IMR-90 (cell line): ENCODE measurements around the gene MMP2. TPM values are rescaled to one million over a fixed set of nuclear protein-coding genes. Genes with fewer than 3 reads are reported as not detected.

Experiments
- ATAC-seq: fragments of 200-7000 bp; cut with Tn5 transposase; 2 replicates; pipeline ENCODE4 v1.9.1; 2020; ENCODE audit warnings: low read depth, mild to moderate bottlenecking, moderate library complexity
- BruUV-seq: library from RNA; stranded (reverse); fragments of 400-500 nt; replicated peaks from 2 replicates; lab custom pipeline; 2021; lab: Mats Ljungman, UMichigan
- CTCF ChIA-PET: fragments of 300-600 bp; formaldehyde crosslinking; extraction: SDS; loops from one replicate; lab custom pipeline; 2021; ENCODE audit warnings: antibody characterized with exemption; lab: Yijun Ruan, JAX
- POLR2A ChIA-PET: fragments of 300-600 bp; sonication (Branson Sonifier 250); formaldehyde crosslinking; loops from one replicate; lab custom pipeline; 2022; ENCODE audit warnings: antibody characterized with exemption; ENCODE audit not compliant: unreplicated experiment; lab: Charles Lee
- DNase-seq: peaks from one replicate; pipeline ENCODE4 v3.0.0; 2013
- H2AFZ ChIP-seq: replicated peaks from 2 replicates; pipeline ENCODE3; 2013; ENCODE audit warnings: low read length, mild to moderate bottlenecking; ENCODE audit not compliant: poor library complexity
- H2AK5ac ChIP-seq: 2 replicates; pipeline ENCODE4 v1.6.1; 2013; ENCODE audit warnings: low read depth, low read length, inconsistent platforms
- H2AK9ac ChIP-seq: replicated peaks from 2 replicates; pipeline ENCODE3; 2013; ENCODE audit warnings: mild to moderate bottlenecking, low read depth, low read length, moderate library complexity; ENCODE audit not compliant: poor library complexity
- H2BK120ac ChIP-seq: 2 replicates; pipeline ENCODE4 v1.6.1; 2013; ENCODE audit warnings: low read depth, low read length, inconsistent platforms
- H2BK15ac ChIP-seq: 3 replicates; pipeline ENCODE4 v1.6.1; 2013; ENCODE audit warnings: low read depth, low read length, inconsistent platforms
- H2BK20ac ChIP-seq: 2 replicates; pipeline ENCODE4 v1.6.1; 2013; ENCODE audit warnings: low read depth, mild to moderate bottlenecking, inconsistent platforms, low read length, moderate library complexity
- H2BK5ac ChIP-seq: 2 replicates; pipeline ENCODE4 v1.6.1; 2013; ENCODE audit warnings: mild to moderate bottlenecking, low read depth, low read length, inconsistent platforms; ENCODE audit not compliant: poor library complexity, severe bottlenecking
- H3K14ac ChIP-seq: replicated peaks from 2 replicates; pipeline ENCODE4 v1.6.1; 2013; ENCODE audit warnings: low read depth, low read length, inconsistent platforms
- H3K18ac ChIP-seq: 2 replicates; pipeline ENCODE4 v1.6.1; 2013; ENCODE audit warnings: low read depth, low read length, control low read depth
- H3K23ac ChIP-seq: 2 replicates; pipeline ENCODE4 v1.6.1; 2013; ENCODE audit warnings: low read depth, low read length, inconsistent platforms
- H3K27ac ChIP-seq: 2 replicates; pipeline ENCODE4 v1.5.1; 2013; ENCODE audit warnings: mild to moderate bottlenecking, control low read depth, low read length; ENCODE audit not compliant: insufficient read depth
- H3K27me3 ChIP-seq: 2 replicates; pipeline ENCODE4 v1.6.1; 2013; ENCODE audit warnings: low read length; ENCODE audit not compliant: control insufficient read depth, insufficient read depth
- H3K36me3 ChIP-seq: 2 replicates; pipeline ENCODE4 v1.6.1; 2013; ENCODE audit warnings: low read length, mixed read lengths; ENCODE audit not compliant: control insufficient read depth, insufficient read depth
- H3K4ac ChIP-seq: 2 replicates; pipeline ENCODE4 v1.6.1; 2013; ENCODE audit warnings: low read depth, low read length, inconsistent platforms
- H3K4me1 ChIP-seq: 2 replicates; pipeline ENCODE4 v1.6.1; 2013; ENCODE audit warnings: low read length, mixed read lengths; ENCODE audit not compliant: control insufficient read depth, insufficient read depth
- H3K4me2 ChIP-seq: 2 replicates; pipeline ENCODE4 v1.6.1; 2013; ENCODE audit warnings: low read depth, mild to moderate bottlenecking, control low read depth, low read length, moderate library complexity
- H3K4me3 ChIP-seq: 2 replicates; pipeline ENCODE4 v1.5.1; 2013; ENCODE audit warnings: low read depth, mild to moderate bottlenecking, control low read depth, low read length, moderate library complexity; ENCODE audit not compliant: insufficient read depth
- H3K56ac ChIP-seq: 2 replicates; pipeline ENCODE4 v1.6.1; 2013; ENCODE audit warnings: low read length, inconsistent platforms; ENCODE audit not compliant: insufficient read depth; ENCODE audit errors: extremely low read depth
- H3K79me1 ChIP-seq, 2 experiments: 2 replicates each; pipeline ENCODE4 v1.6.1; 2013; ENCODE audit warnings: low read length in 2 of 2, inconsistent platforms in 1 of 2, low read depth in 1 of 2
- H3K9ac ChIP-seq: 2 replicates; pipeline ENCODE4 v1.6.1; 2013; ENCODE audit warnings: low read depth, low read length, control low read depth
- H3K9me1 ChIP-seq: 2 replicates; pipeline ENCODE4 v1.6.1; 2013; ENCODE audit warnings: low read length, inconsistent platforms; ENCODE audit not compliant: insufficient read depth
- H3K9me3 ChIP-seq: 2 replicates; pipeline ENCODE4 v1.6.1; 2013; ENCODE audit warnings: low read length; ENCODE audit not compliant: control insufficient read depth, insufficient read depth
- H4K20me1 ChIP-seq: 2 replicates; pipeline ENCODE4 v1.6.1; 2013; ENCODE audit warnings: low read length, inconsistent platforms; ENCODE audit not compliant: insufficient read depth
- H4K5ac ChIP-seq: 2 replicates; pipeline ENCODE4 v1.6.1; 2013; ENCODE audit warnings: mild to moderate bottlenecking, low read depth, low read length, control low read depth
- H4K8ac ChIP-seq, 2 experiments: 2 replicates each; pipeline ENCODE4 v1.6.1; 2013; ENCODE audit warnings: low read depth in 2 of 2, low read length in 2 of 2, control low read depth in 1 of 2, inconsistent platforms in 1 of 2
- H4K91ac ChIP-seq: 2 replicates; pipeline ENCODE4 v1.6.1; 2013; ENCODE audit warnings: low read depth, low read length, inconsistent platforms; ENCODE audit not compliant: insufficient read depth
- BHLHE40 ChIP-seq: fragments of 150-350 bp; IDR thresholded peaks from 2 replicates; pipeline ENCODE4 v1.6.1; 2016; ENCODE audit warnings: mild to moderate bottlenecking, low read depth, low read length
- CEBPB ChIP-seq: IDR thresholded peaks from 2 replicates; pipeline ENCODE4 v1.6.1; 2012; ENCODE audit warnings: low read depth, low read length, improper control_type of control experiment
- CHD1 ChIP-seq: IDR thresholded peaks from 2 replicates; pipeline ENCODE4 v1.6.1; 2012; ENCODE audit warnings: low read depth, low read length, improper control_type of control experiment
- CTCF ChIP-seq: conservative IDR thresholded peaks from 2 replicates; pipeline ENCODE4 v1.5.1; 2012; ENCODE audit warnings: mild to moderate bottlenecking, low read depth, low read length, improper control_type of control experiment
- ELK1 ChIP-seq: fragments of 150-350 bp; IDR thresholded peaks from 2 replicates; pipeline ENCODE4 v1.6.1; 2016; ENCODE audit warnings: low read depth, mild to moderate bottlenecking, low read length, moderate library complexity, borderline replicate concordance
- FOS ChIP-seq: fragments of 150-350 bp; IDR thresholded peaks from 2 replicates; pipeline ENCODE4 v1.6.1; 2016; ENCODE audit warnings: low read depth, low read length
- MAZ ChIP-seq: IDR thresholded peaks from 2 replicates; pipeline ENCODE4 v1.6.1; 2012; ENCODE audit warnings: low read depth, mild to moderate bottlenecking, low read length, improper control_type of control experiment, moderate library complexity, borderline replicate concordance
- WGBS, 2 experiments: methylation state at CpG; one replicate each; pipeline versions ENCODE4 v1.1.5 to v1.1.7; 2013; ENCODE audit warnings: missing lambda C conversion rate in 2 of 2; ENCODE audit not compliant: insufficient read length in 1 of 2; ENCODE audit errors: extremely low coverage in 2 of 2; 5-methylcytosine and 5-hydroxymethylcytosine counted together
- dilution Hi-C: fragments of 300-500 bp; cut with HindIII; formaldehyde crosslinking; loops from one replicate; pipeline ENCODE4 v1.14.3; 2018; ENCODE audit warnings: low sequenced_read_pairs; ENCODE audit not compliant: unreplicated experiment
- in situ Hi-C: fragments of 300-500 bp; cut with MboI; formaldehyde crosslinking; loops from 3 replicates; pipeline ENCODE4 v1.14.3; 2019; ENCODE audit warnings: low sequenced_read_pairs, inconsistent platforms, mixed read lengths
- intact Hi-C: fragments of 100-400 bp; cut with micrococcal nuclease; formaldehyde crosslinking; loops from 2 replicates; pipeline ENCODE4 v1.10.0; 2022
- polyA plus RNA-seq, 3 experiments: library from polyadenylated mRNA; depleted of rRNA; stranded (reverse); fragments of >200 nt; gene quantifications; 2 replicates each; pipeline ENCODE4 v1.2.3, GENCODE V29; 2012; ENCODE audit warnings: low replicate concordance in 1 of 3
- total RNA-seq: library from RNA; depleted of rRNA; stranded (reverse); fragments of >200 nt; gene quantifications from 2 replicates; pipeline ENCODE4 v1.2.3, GENCODE V29; 2012

The MMP2 gene
- total and polyA plus RNA-seq, 2 of the 4 experiments (the other 2 are of a cell fraction) = 240 to 574 TPM

DNA sequence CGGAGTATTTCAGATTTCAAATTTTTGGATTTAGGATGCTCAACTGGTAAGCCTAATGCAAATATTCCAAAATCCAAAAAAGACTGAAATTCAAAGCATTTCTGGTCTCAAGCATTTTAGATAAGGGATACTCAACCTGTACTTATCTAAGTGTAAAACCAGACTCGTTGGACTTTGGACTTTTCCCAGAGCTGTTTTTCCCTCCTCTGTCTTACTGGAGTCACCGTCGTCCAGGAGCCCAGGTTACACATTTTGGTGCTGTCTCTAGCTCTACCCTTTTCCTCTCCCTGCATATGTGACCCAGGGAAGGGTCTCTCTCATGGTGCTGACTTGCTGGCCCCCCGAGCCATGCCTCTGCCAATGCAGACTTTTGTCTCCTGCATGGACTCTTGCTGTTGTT is 46.0 kb upstream of the MMP2 start:
- Histone ChIP-seq H3K4me3 (no peak overlapping the region), H4K8ac (no peak overlapping the region), H4K20me1 (no peaks in the 10 kb centered on the region), H3K9me1 (no peaks in the 10 kb centered on the region), H3K4me2 (no peak overlapping the region), H2AK9ac (no peak overlapping the region), H3K27ac (no peak overlapping the region), H2BK5ac (no peak overlapping the region), H3K23ac (no peak overlapping the region), H3K9ac (no peak overlapping the region), H3K79me1 (no peaks in the 10 kb centered on the region), H4K5ac (no peak overlapping the region), H3K4ac (no peak overlapping the region), H4K91ac (no peak overlapping the region), H3K27me3 (peaks cover 2% of the 10 kb centered on the region; the same call in 1 of the 2 replicates), H2BK20ac (no peak overlapping the region), H3K18ac (no peak overlapping the region), H2AFZ (no peak overlapping the region), H3K9me3 (no peaks in the 10 kb centered on the region), H2BK120ac (no peak overlapping the region), H3K4me1 (no peaks in the 10 kb centered on the region), H2BK15ac (no peak overlapping the region), H3K56ac (no peak overlapping the region), H3K36me3 (no peaks in the 10 kb centered on the region), H3K14ac (no peak overlapping the region), H2AK5ac (no peak overlapping the region)
- intact Hi-C loops (no loop called here), dilution Hi-C loops (no loop called here), in situ Hi-C loops (no loop called here)
- DNase-seq (no peak), ATAC-seq (no peak)
- no peak for TF ChIP-seq FOS
- no peak for TF ChIP-seq CTCF
- no peak for TF ChIP-seq CHD1
- no peak for TF ChIP-seq BHLHE40
- TF ChIP-seq ELK1 = no peak
- TF ChIP-seq MAZ = no peak
- no peak for TF ChIP-seq CEBPB
- POLR2A ChIA-PET = no interaction called here
- CTCF ChIA-PET = no interaction called here
- WGBS, 2 experiments = 0% methylated on average over 1 of the region's 5 CpGs; no CpG with 5 or more reads in 1 of the 2 experiments
- BruUV-seq = no TSS peak
